ENCODE results near the gene ZDHHC5.
A peak's percentile ranks its signal among the peaks of the same experiment; 100 is the strongest.
"Not testable (repeated sequence)": the region's sequence is repeated elsewhere in the genome, so short reads cannot be mapped to it uniquely, and the experiment has no call there.

ZDHHC5 gene

DNA sequence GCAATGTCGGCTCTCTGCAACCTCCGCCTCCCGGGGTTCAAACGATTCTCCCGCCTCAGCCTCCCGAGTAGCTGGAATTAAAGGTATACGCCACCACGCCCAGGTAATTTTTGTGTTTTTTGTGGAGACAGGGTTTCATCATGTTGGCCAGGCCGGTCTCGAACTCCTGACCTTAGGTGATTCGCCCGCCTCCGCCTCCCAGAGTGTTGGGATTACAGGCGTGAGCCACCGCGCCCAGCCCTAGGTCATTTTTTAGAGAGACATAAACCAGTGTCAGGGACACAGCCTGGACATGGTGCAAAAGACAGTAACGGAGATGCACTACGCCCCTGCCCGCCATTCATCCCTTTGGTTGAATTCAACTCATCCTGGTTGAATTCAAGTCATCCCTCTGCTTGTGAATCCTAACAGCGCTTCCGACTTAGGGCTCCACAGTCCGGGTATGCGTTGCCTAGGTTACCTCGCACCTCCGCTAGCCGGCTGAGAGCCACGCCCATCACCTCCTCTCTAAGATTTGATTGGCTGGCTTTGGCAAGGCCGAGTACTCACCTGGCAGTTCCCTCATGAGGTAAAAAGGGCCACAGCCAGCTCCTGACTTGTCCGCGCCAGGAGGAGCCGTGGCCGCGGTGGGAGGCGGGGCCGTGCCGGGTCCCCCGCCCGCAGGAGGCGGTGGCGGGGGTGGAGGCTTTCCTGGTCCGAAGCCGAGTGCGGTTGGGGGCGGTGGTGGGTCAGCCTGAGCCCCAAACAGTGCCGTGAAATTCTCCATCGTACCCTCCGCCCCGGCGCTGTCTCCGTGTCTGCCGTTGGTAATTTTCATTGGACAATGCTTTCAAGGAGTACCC lies 43.7 kb downstream of the ZDHHC5 start, which contains the start of gene MED19:
MED19 (minus strand) TSS at position 802 of the 842 bp plus-strand sequence; CDS start at position 766, 36 bp downstream.
- Histone ChIP-seq H3K4me1 (ENCODE audit: insufficient read depth, low read length, severe bottlenecking) (peaks cover 28% of the 10 kb centered on the region), H3K27me3 (ENCODE audit: insufficient read depth, low read length) (no peaks in the 10 kb centered on the region), H3F3A (ENCODE audit: insufficient read depth, low read length) (no peaks in the 10 kb centered on the region; the same call in 1 of the 2 replicates), H3K79me2 (ENCODE audit: insufficient read depth, low read length) (peaks cover 27% of the 10 kb centered on the region), H2AFZ (ENCODE audit: low read length) (no peak within 1 kb of the TSS), H3K4me3 (ENCODE audit: low read depth, low read length, poor library complexity, severe bottlenecking) (peak within 1 kb of the TSS; percentile 98), H3K9ac (ENCODE audit: low read length) (peak within 1 kb of the TSS; percentile 98), H3K9me2 (ENCODE audit: low read depth, low read length) (no peaks in the 10 kb centered on the region), H3K36me3 (ENCODE audit: insufficient read depth, low read length) (peaks cover 19% of the 10 kb centered on the region), H3K27ac (ENCODE audit: low read depth, low read length, poor library complexity, severe bottlenecking) (peak within 1 kb of the TSS; percentile 78), H3K9me3 (ENCODE audit: low read length) (no peaks in the 10 kb centered on the region), H4K20me1 (ENCODE audit: insufficient read depth, low read length) (no peaks in the 10 kb centered on the region), H3K4me2 (ENCODE audit: low read length) (peak within 1 kb of the TSS; percentile 74)
- no peak for TF ChIP-seq EZH2 (IDR thresholded peaks at IDR 0.05; ENCODE audit: borderline replicate concordance, low read length)
- TF ChIP-seq, protein P1, sequence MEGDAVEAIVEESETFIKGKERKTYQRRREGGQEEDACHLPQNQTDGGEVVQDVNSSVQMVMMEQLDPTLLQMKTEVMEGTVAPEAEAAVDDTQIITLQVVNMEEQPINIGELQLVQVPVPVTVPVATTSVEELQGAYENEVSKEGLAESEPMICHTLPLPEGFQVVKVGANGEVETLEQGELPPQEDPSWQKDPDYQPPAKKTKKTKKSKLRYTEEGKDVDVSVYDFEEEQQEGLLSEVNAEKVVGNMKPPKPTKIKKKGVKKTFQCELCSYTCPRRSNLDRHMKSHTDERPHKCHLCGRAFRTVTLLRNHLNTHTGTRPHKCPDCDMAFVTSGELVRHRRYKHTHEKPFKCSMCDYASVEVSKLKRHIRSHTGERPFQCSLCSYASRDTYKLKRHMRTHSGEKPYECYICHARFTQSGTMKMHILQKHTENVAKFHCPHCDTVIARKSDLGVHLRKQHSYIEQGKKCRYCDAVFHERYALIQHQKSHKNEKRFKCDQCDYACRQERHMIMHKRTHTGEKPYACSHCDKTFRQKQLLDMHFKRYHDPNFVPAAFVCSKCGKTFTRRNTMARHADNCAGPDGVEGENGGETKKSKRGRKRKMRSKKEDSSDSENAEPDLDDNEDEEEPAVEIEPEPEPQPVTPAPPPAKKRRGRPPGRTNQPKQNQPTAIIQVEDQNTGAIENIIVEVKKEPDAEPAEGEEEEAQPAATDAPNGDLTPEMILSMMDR (IDR thresholded peaks at IDR 0.05; ENCODE audit: low read length), result no peak

DNA sequence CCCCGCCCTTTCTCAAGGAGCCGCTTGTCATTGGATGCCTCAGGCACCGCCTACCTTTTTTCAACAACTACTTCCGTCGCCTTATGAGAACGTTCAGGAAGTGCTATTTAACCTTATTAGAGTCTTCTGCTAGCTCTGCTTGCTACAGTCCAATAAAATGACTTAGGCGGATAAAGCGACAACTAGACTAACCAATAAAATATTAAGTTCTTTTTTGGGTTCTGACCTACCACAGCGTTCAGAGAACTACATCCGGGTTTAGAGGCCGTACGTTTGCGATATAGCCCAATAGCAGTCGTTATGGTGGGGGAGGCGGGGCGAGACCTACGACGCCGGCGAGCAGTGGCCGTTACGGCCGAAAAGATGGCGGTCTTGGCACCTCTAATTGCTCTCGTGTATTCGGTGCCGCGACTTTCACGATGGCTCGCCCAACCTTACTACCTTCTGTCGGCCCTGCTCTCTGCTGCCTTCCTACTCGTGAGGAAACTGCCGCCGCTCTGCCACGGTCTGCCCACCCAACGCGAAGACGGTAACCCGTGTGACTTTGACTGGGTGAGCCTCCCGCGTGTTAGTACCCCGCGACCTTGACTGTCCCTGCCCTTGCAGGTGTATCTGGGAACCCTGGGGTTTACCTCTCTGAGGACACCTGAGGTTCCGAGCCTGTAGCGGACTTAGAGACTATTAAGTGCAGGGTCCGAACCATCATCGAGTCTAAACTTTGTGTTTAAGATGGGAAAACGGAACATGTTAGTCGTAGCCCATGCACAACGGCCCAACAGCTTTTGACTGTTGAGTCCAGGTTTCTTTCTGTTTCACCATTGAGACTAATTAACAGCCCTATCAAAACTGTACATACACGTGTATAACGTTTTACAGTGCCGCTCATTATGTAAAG lies 44.6 kb downstream of the ZDHHC5 start, which contains the start of gene TMX2:
TMX2 (plus strand) TSS at position 338 of the 895 bp plus-strand sequence; CDS start at position 364, 26 bp downstream.
- no peaks in the 10 kb centered on the region for H4K20me1 ChIP-seq (ENCODE audit: insufficient read depth, low read length)
- H3K4me2 ChIP-seq (ENCODE audit: low read length), result peak within 1 kb of the TSS; percentile 74
- H3K9ac ChIP-seq (ENCODE audit: low read length), result peak within 1 kb of the TSS; percentile 98
- H3K79me2 ChIP-seq (ENCODE audit: insufficient read depth, low read length), result peaks cover 27% of the 10 kb centered on the region
- H3K9me3 ChIP-seq (ENCODE audit: low read length), result no peaks in the 10 kb centered on the region
- peak within 1 kb of the TSS; percentile 98 for H3K4me3 ChIP-seq (ENCODE audit: low read depth, low read length, poor library complexity, severe bottlenecking)
- H3K27me3 ChIP-seq (ENCODE audit: insufficient read depth, low read length), result no peaks in the 10 kb centered on the region
- H3K36me3 ChIP-seq (ENCODE audit: insufficient read depth, low read length), result peaks cover 19% of the 10 kb centered on the region
- no peak for TF ChIP-seq EZH2 (IDR thresholded peaks at IDR 0.05; ENCODE audit: borderline replicate concordance, low read length)
- TF ChIP-seq, protein P1 (IDR thresholded peaks at IDR 0.05; ENCODE audit: low read length), result no peak
- peak within 1 kb of the TSS; percentile 78 for H3K27ac ChIP-seq (ENCODE audit: low read depth, low read length, poor library complexity, severe bottlenecking)
- H3K9me2 ChIP-seq (ENCODE audit: low read depth, low read length), result no peaks in the 10 kb centered on the region
- no peak within 1 kb of the TSS for H2AFZ ChIP-seq (ENCODE audit: low read length)
- peaks cover 28% of the 10 kb centered on the region for H3K4me1 ChIP-seq (ENCODE audit: insufficient read depth, low read length, severe bottlenecking)
- H3F3A ChIP-seq (ENCODE audit: insufficient read depth, low read length), result no peaks in the 10 kb centered on the region; the same call in 1 of the 2 replicates

DNA sequence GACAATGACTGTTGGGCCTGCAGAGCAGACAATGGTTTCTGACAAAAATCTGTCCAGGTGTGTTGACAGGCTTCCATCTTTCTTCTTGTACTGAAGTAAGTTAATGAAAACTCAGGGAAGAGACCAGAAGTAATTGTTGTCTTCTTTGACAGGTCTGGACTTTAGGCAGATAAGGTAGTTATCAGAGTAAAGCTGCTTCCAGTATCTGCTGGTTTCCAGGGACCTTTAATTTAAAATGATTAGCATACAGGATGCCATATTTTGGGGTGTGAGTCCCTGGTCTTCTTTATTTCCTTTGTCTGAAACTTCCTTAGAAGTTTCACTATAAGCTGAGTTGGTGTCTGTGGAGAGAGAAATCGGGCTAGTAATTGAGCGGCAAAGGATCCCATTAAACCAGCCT lies 45.9 kb downstream of the ZDHHC5 start:
- H3K4me3 ChIP-seq (ENCODE audit: low read depth, low read length, poor library complexity, severe bottlenecking), result peak overlapping the region; percentile 98
- H3K79me2 ChIP-seq (ENCODE audit: insufficient read depth, low read length), result peaks cover 36% of the 10 kb centered on the region
- peaks cover 27% of the 10 kb centered on the region for H3K36me3 ChIP-seq (ENCODE audit: insufficient read depth, low read length)

DNA sequence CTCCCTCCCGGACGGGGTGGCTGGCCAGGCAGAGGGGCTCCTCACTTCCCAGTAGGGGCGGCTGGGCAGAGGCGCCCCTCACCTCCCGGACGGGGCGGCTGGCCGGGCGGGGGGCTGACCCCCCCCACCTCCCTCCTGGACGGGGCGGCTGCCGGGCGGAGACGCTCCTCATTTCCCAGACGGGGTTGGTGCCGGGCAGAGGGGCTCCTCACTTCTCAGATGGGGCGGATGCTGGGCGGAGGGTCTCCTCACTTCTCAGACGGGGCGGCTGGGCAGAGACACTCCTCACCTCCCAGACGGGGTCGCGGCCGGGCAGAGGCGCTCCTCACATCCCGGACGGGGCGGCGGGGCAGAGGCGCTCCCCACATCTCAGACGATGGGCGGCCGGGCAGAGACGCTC lies 48.8 kb downstream of the ZDHHC5 start:
- H3K27me3 ChIP-seq (ENCODE audit: insufficient read depth, low read length); H3F3A ChIP-seq (ENCODE audit: insufficient read depth, low read length); H3K4me2 ChIP-seq (ENCODE audit: low read length); H4K20me1 ChIP-seq (ENCODE audit: insufficient read depth, low read length); H3K9me2 ChIP-seq (ENCODE audit: low read depth, low read length); H3K4me3 ChIP-seq (ENCODE audit: low read depth, low read length, poor library complexity, severe bottlenecking); H2AFZ ChIP-seq (ENCODE audit: low read length); H3K9me3 ChIP-seq (ENCODE audit: low read length); H3K9ac ChIP-seq (ENCODE audit: low read length); H3K27ac ChIP-seq (ENCODE audit: low read depth, low read length, poor library complexity, severe bottlenecking): not testable (repeated sequence)
- peaks cover 19% of the 10 kb centered on the region for H3K4me1 ChIP-seq (ENCODE audit: insufficient read depth, low read length, severe bottlenecking)
- H3K36me3 ChIP-seq (ENCODE audit: insufficient read depth, low read length), result peaks cover 47% of the 10 kb centered on the region
- H3K79me2 ChIP-seq (ENCODE audit: insufficient read depth, low read length), result peaks cover 60% of the 10 kb centered on the region

More for the DNA sequence above, 45.9 kb downstream of the ZDHHC5 start:
- no peaks in the 10 kb centered on the region; the same call in 1 of the 2 replicates for H3F3A ChIP-seq (ENCODE audit: insufficient read depth, low read length)
- no peaks in the 10 kb centered on the region for H3K27me3 ChIP-seq (ENCODE audit: insufficient read depth, low read length)
- H4K20me1 ChIP-seq (ENCODE audit: insufficient read depth, low read length), result no peaks in the 10 kb centered on the region
- H3K4me1 ChIP-seq (ENCODE audit: insufficient read depth, low read length, severe bottlenecking), result peaks cover 28% of the 10 kb centered on the region
- H3K27ac ChIP-seq (ENCODE audit: low read depth, low read length, poor library complexity, severe bottlenecking), result no peak overlapping the region
- H3K9ac ChIP-seq (ENCODE audit: low read length), result peak overlapping the region; percentile 98
- H3K9me3 ChIP-seq (ENCODE audit: low read length), result no peaks in the 10 kb centered on the region
- H3K4me2 ChIP-seq (ENCODE audit: low read length), result peak overlapping the region; percentile 74
- TF ChIP-seq, protein P1 (IDR thresholded peaks at IDR 0.05; ENCODE audit: low read length), result no peak
- TF ChIP-seq EZH2 (IDR thresholded peaks at IDR 0.05; ENCODE audit: borderline replicate concordance, low read length), result no peak
- H2AFZ ChIP-seq (ENCODE audit: low read length), result no peak overlapping the region
- no peaks in the 10 kb centered on the region for H3K9me2 ChIP-seq (ENCODE audit: low read depth, low read length)
